ENCODE measurements around the gene TSHZ2.

DNA sequence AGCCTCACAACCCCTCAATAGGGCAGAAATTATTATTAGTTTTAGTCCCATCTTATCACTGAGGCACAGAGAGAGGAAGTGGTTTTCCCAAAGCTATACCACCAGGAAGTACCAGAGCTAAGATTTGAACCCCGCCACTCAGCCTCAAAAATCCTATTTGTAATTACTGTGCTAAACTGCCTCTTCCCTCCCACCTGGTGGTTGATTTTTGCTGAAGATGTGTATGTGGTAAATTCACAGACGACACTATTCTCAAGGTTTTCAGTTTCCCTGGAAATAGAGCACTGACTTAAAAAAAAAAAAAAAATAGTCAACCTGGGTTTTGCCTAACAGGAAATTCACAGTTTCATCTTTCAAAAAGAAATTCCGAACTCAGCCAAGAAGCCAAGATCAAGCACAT is 57.9 kb downstream of the TSHZ2 start:
- TF ChIP-seq, protein P1, sequence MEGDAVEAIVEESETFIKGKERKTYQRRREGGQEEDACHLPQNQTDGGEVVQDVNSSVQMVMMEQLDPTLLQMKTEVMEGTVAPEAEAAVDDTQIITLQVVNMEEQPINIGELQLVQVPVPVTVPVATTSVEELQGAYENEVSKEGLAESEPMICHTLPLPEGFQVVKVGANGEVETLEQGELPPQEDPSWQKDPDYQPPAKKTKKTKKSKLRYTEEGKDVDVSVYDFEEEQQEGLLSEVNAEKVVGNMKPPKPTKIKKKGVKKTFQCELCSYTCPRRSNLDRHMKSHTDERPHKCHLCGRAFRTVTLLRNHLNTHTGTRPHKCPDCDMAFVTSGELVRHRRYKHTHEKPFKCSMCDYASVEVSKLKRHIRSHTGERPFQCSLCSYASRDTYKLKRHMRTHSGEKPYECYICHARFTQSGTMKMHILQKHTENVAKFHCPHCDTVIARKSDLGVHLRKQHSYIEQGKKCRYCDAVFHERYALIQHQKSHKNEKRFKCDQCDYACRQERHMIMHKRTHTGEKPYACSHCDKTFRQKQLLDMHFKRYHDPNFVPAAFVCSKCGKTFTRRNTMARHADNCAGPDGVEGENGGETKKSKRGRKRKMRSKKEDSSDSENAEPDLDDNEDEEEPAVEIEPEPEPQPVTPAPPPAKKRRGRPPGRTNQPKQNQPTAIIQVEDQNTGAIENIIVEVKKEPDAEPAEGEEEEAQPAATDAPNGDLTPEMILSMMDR (conservative IDR thresholded peaks at IDR 0.05 in 1 of 2, IDR thresholded peaks at IDR 0.05 in 1 of 2; ENCODE audit: extremely low read depth in 1 of 2, insufficient read depth in 1 of 2, low read depth in 1 of 2, low read length in 2 of 2) = no peak
- no peak for TF ChIP-seq EZH2 (IDR thresholded peaks at IDR 0.05; ENCODE audit: borderline replicate concordance, low read length)
